PFSK-1 (cell line): Measurements from ENCODE around the gene LCN12.

Experiments
- FOXP2 ChIP-seq: optimal IDR thresholded peaks from 2 replicates; pipeline ENCODE3; 2011; ENCODE audit warnings: borderline replicate concordance, control low read depth, inconsistent platforms; ENCODE audit not compliant: insufficient read depth; ENCODE audit errors: extremely low read length, extremely low read depth
- POLR2AphosphoS5 ChIP-seq: IDR thresholded peaks from 2 replicates; pipeline ENCODE4 v1.6.1; 2012; ENCODE audit warnings: low read depth, mild to moderate bottlenecking, control low read depth, low read length, moderate library complexity
- REST ChIP-seq, 2 experiments: IDR thresholded peaks; 2 replicates each; pipeline versions ENCODE4 v1.6.1 to v1.8.0; 2011 to 2012; ENCODE audit warnings: low read depth in 2 of 2, low read length in 2 of 2, control low read depth in 1 of 2, inconsistent platforms in 1 of 2, mild to moderate bottlenecking in 1 of 2, moderate library complexity in 1 of 2; ENCODE audit not compliant: insufficient read depth in 1 of 2
- SIN3A ChIP-seq: IDR thresholded peaks from 2 replicates; pipeline ENCODE4 v1.6.1; 2012; ENCODE audit warnings: mild to moderate bottlenecking, low read length, moderate library complexity, borderline replicate concordance; ENCODE audit not compliant: insufficient read depth
- TAF1 ChIP-seq: IDR thresholded peaks from 2 replicates; pipeline ENCODE4 v1.6.1; 2012; ENCODE audit warnings: low read length, control low read depth, borderline replicate concordance; ENCODE audit not compliant: insufficient read depth

Gene LCN12

GRCh38 chr9:136953771-136954269, 1.7 kb downstream of the LCN12 start:
- TF ChIP-seq POLR2AphosphoS5 (no peak), REST (IDR thresholded peaks at IDR 0.05; ENCODE audit: insufficient read depth in 1 of 2, low read depth in 2 of 2, low read length in 2 of 2) (no peak), FOXP2 (no peak), TAF1 (no peak), SIN3A (no peak)

- TF ChIP-seq TAF1: no peak
These were observed 2.4 kb downstream of the LCN12 start for GRCh38 chr9:136954270-136955083.

- TF ChIP-seq POLR2AphosphoS5 (no peak), SIN3A (no peak), REST (IDR thresholded peaks at IDR 0.05; ENCODE audit: insufficient read depth in 1 of 2, low read depth in 2 of 2, low read length in 2 of 2) (no peak), FOXP2 (no peak), TAF1 (no peak)
These were observed 3.3 kb downstream of the LCN12 start for GRCh38 chr9:136955202-136955942.

GRCh38 chr9:136955943-136956335, 3.9 kb downstream of the LCN12 start:
- no peak for TF ChIP-seq TAF1
- no peak for TF ChIP-seq REST (IDR thresholded peaks at IDR 0.05; ENCODE audit: insufficient read depth in 1 of 2, low read depth in 2 of 2, low read length in 2 of 2)
- no peak for TF ChIP-seq SIN3A
- TF ChIP-seq POLR2AphosphoS5: no peak
- TF ChIP-seq FOXP2: no peak

- TF ChIP-seq FOXP2 (no peak), SIN3A (no peak), REST (IDR thresholded peaks at IDR 0.05; ENCODE audit: insufficient read depth in 1 of 2, low read depth in 2 of 2, low read length in 2 of 2) (no peak), POLR2AphosphoS5 (no peak), TAF1 (no peak)
These were observed 4.5 kb downstream of the LCN12 start for GRCh38 chr9:136956604-136957003.
